Kidney glomerular epithelial cell (primary cell): Measurements from ENCODE around the gene ATG2B.

Experiments used
- DNase-seq: peaks from one replicate; lab custom pipeline; 2025; lab: John Stamatoyannopoulos, UW

The ATG2B gene

GRCh38 chr14:96272777-96273473 lies 90.2 kb downstream of the ATG2B start:
- DNase-seq = no peak

GRCh38 chr14:96271421-96271762 lies 91.7 kb downstream of the ATG2B start:
- no peak for DNase-seq

- no peak for DNase-seq
Observed at GRCh38 chr14:96270565-96271420, 92.3 kb downstream of the ATG2B start.

GRCh38 chr14:96269359-96269710 lies 93.8 kb downstream of the ATG2B start:
- DNase-seq = no peak

GRCh38 chr14:96268431-96269358 lies 94.4 kb downstream of the ATG2B start:
- DNase-seq = peak; percentile 81

- no peak for DNase-seq
Observed at GRCh38 chr14:96267916-96268315, 95.2 kb downstream of the ATG2B start.

GRCh38 chr14:96267336-96267735 lies 95.8 kb downstream of the ATG2B start:
- DNase-seq = no peak

GRCh38 chr14:96265383-96266095 lies 97.6 kb downstream of the ATG2B start:
- no peak for DNase-seq

- no peak for DNase-seq
Observed at GRCh38 chr14:96264853-96265252, 98.3 kb downstream of the ATG2B start.

- DNase-seq = no peak
Observed at GRCh38 chr14:96264200-96264553, 99.0 kb downstream of the ATG2B start.

GRCh38 chr14:96263347-96264199 lies 99.6 kb downstream of the ATG2B start:
- no peak for DNase-seq

GRCh38 chr14:96261772-96262655 lies 101.1 kb downstream of the ATG2B start:
- DNase-seq = no peak

GRCh38 chr14:96261053-96261452 lies 102.1 kb downstream of the ATG2B start:
- DNase-seq = no peak

GRCh38 chr14:96260341-96260821 lies 102.8 kb downstream of the ATG2B start:
- no peak for DNase-seq

GRCh38 chr14:96257900-96258299 lies 105.2 kb downstream of the ATG2B start:
- no peak for DNase-seq

- no peak for DNase-seq
Observed at GRCh38 chr14:96257056-96257455, 106.1 kb downstream of the ATG2B start.

- no peak for DNase-seq
Observed at GRCh38 chr14:96256407-96256806, 106.7 kb downstream of the ATG2B start.

GRCh38 chr14:96255501-96256366 lies 107.4 kb downstream of the ATG2B start, which contains the start of gene BDKRB1:
Gene BDKRB1 (plus strand): TSS chr14:96256210. CDS start chr14:96263683, 7,473 bp downstream.
- DNase-seq = no peak

GRCh38 chr14:96254687-96255086 lies 108.5 kb downstream of the ATG2B start:
- DNase-seq = no peak
